ENCODE data around the gene HIP1.

Gene HIP1

GRCh38 chr7:75629044-75629443 lies 109.7 kb downstream of the HIP1 start:
- no peaks in the 10 kb centered on the region for H4K20me1 ChIP-seq (ENCODE audit: insufficient read depth, low read length)
- no peaks in the 10 kb centered on the region for H3K36me3 ChIP-seq (ENCODE audit: insufficient read depth, low read length)
- TF ChIP-seq EZH2 (IDR thresholded peaks at IDR 0.05; ENCODE audit: borderline replicate concordance, low read length) (no peak), CTCF (IDR thresholded peaks at IDR 0.05; ENCODE audit: low read length) (no peak)

GRCh38 chr7:75628055-75628454 lies 110.7 kb downstream of the HIP1 start:
- Histone ChIP-seq H3K9me3 (ENCODE audit: low read length) (peaks cover 9% of the 10 kb centered on the region), H3K27me3 (ENCODE audit: insufficient read depth, low read length) (peaks cover 32% of the 10 kb centered on the region; the same call in 1 of the 2 replicates), H3F3A (ENCODE audit: insufficient read depth, low read length) (no peaks in the 10 kb centered on the region), H3K36me3 (ENCODE audit: insufficient read depth, low read length) (no peaks in the 10 kb centered on the region), H3K79me2 (ENCODE audit: insufficient read depth, low read length) (no peaks in the 10 kb centered on the region), H3K27ac (ENCODE audit: low read depth, low read length, poor library complexity, severe bottlenecking) (no peak overlapping the region), H3K9ac (ENCODE audit: low read length) (no peak overlapping the region), H3K9me2 (ENCODE audit: low read depth, low read length) (no peaks in the 10 kb centered on the region), H3K4me3 (ENCODE audit: low read depth, low read length, poor library complexity, severe bottlenecking) (no peak overlapping the region), H3K4me1 (ENCODE audit: insufficient read depth, low read length, severe bottlenecking) (no peaks in the 10 kb centered on the region), H2AFZ (ENCODE audit: low read length) (no peak overlapping the region), H3K4me2 (ENCODE audit: low read length) (no peak overlapping the region), H4K20me1 (ENCODE audit: insufficient read depth, low read length) (no peaks in the 10 kb centered on the region)
- TF ChIP-seq EZH2 (IDR thresholded peaks at IDR 0.05; ENCODE audit: borderline replicate concordance, low read length) (no peak), CTCF (IDR thresholded peaks at IDR 0.05; ENCODE audit: low read length) (no peak)

More at GRCh38 chr7:75629044-75629443, 109.7 kb downstream of the HIP1 start:
- no peaks in the 10 kb centered on the region for H3K79me2 ChIP-seq (ENCODE audit: insufficient read depth, low read length)
- H3K4me1 ChIP-seq (ENCODE audit: insufficient read depth, low read length, severe bottlenecking): no peaks in the 10 kb centered on the region
- H2AFZ ChIP-seq (ENCODE audit: low read length): no peak overlapping the region
- no peak overlapping the region for H3K4me3 ChIP-seq (ENCODE audit: low read depth, low read length, poor library complexity, severe bottlenecking)
- H3K9me3 ChIP-seq (ENCODE audit: low read length): peaks cover 9% of the 10 kb centered on the region
- H3K9ac ChIP-seq (ENCODE audit: low read length): no peak overlapping the region
- no peak overlapping the region for H3K27ac ChIP-seq (ENCODE audit: low read depth, low read length, poor library complexity, severe bottlenecking)
- H3F3A ChIP-seq (ENCODE audit: insufficient read depth, low read length): no peaks in the 10 kb centered on the region
- no peaks in the 10 kb centered on the region for H3K9me2 ChIP-seq (ENCODE audit: low read depth, low read length)
- no peak overlapping the region for H3K4me2 ChIP-seq (ENCODE audit: low read length)
- H3K27me3 ChIP-seq (ENCODE audit: insufficient read depth, low read length): peaks cover 32% of the 10 kb centered on the region; the same call in 1 of the 2 replicates

- Histone ChIP-seq H3K4me1 (ENCODE audit: insufficient read depth, low read length, severe bottlenecking) (no peaks in the 10 kb centered on the region), H3K9ac (ENCODE audit: low read length) (no peak overlapping the region), H3K79me2 (ENCODE audit: insufficient read depth, low read length) (no peaks in the 10 kb centered on the region)
Observed at GRCh38 chr7:75626954-75627353, 111.8 kb downstream of the HIP1 start.

More at GRCh38 chr7:75626954-75627353, 111.8 kb downstream of the HIP1 start:
- H3K27me3 ChIP-seq (ENCODE audit: insufficient read depth, low read length): peaks cover 27% of the 10 kb centered on the region; the same call in 1 of the 2 replicates
- no peak overlapping the region for H3K27ac ChIP-seq (ENCODE audit: low read depth, low read length, poor library complexity, severe bottlenecking)
- H3K4me3 ChIP-seq (ENCODE audit: low read depth, low read length, poor library complexity, severe bottlenecking): no peak overlapping the region
- no peaks in the 10 kb centered on the region for H3K9me2 ChIP-seq (ENCODE audit: low read depth, low read length)
- H3K36me3 ChIP-seq (ENCODE audit: insufficient read depth, low read length): no peaks in the 10 kb centered on the region
- no peaks in the 10 kb centered on the region for H3F3A ChIP-seq (ENCODE audit: insufficient read depth, low read length)
- TF ChIP-seq CTCF (IDR thresholded peaks at IDR 0.05; ENCODE audit: low read length): no peak
- TF ChIP-seq EZH2 (IDR thresholded peaks at IDR 0.05; ENCODE audit: borderline replicate concordance, low read length): no peak
- peaks cover 9% of the 10 kb centered on the region for H3K9me3 ChIP-seq (ENCODE audit: low read length)
- H4K20me1 ChIP-seq (ENCODE audit: insufficient read depth, low read length): no peaks in the 10 kb centered on the region
- no peak overlapping the region for H3K4me2 ChIP-seq (ENCODE audit: low read length)
- no peak overlapping the region for H2AFZ ChIP-seq (ENCODE audit: low read length)
